HPDE6-E6E7 (cell line): ENCODE results near the gene FAM120A.
"Not testable (repeated sequence)": the region's sequence is repeated elsewhere in the genome, so short reads cannot be mapped to it uniquely, and the experiment has no call there.

Experiments used
- DNase-seq: peaks from one replicate; pipeline ENCODE4 v3.0.0; 2011; ENCODE audit warnings: missing footprints; ENCODE audit errors: extremely low spot score

FAM120A gene

GRCh38 chr9:93450945-93451815 is at the start of gene FAM120A:
FAM120A (plus strand) TSS chr9:93451685; CDS start chr9:93451916, 231 bp downstream.
- peak; percentile 70 for DNase-seq

GRCh38 chr9:93406371-93406770 is 45.1 kb upstream of the FAM120A start:
- DNase-seq: no peak

- no peak for DNase-seq
Measured at GRCh38 chr9:93413530-93413929, 38.0 kb upstream of the FAM120A start.

- no peak for DNase-seq
Measured at GRCh38 chr9:93415176-93415690, 36.3 kb upstream of the FAM120A start.

- no peak for DNase-seq
Measured at GRCh38 chr9:93416530-93417235, 34.8 kb upstream of the FAM120A start.

GRCh38 chr9:93417538-93417937 is 33.9 kb upstream of the FAM120A start:
- no peak for DNase-seq

GRCh38 chr9:93419023-93419422 is 32.5 kb upstream of the FAM120A start:
- DNase-seq: no peak

- DNase-seq: no peak
Measured at GRCh38 chr9:93422977-93423616, 28.4 kb upstream of the FAM120A start.

- no peak for DNase-seq
Measured at GRCh38 chr9:93427655-93428379, 23.7 kb upstream of the FAM120A start.

GRCh38 chr9:93431539-93432105 is 19.9 kb upstream of the FAM120A start:
- no peak for DNase-seq

GRCh38 chr9:93432964-93433363 is 18.5 kb upstream of the FAM120A start:
- no peak for DNase-seq

GRCh38 chr9:93434056-93434455 is 17.4 kb upstream of the FAM120A start:
- no peak for DNase-seq

GRCh38 chr9:93435386-93435785 is 16.1 kb upstream of the FAM120A start:
- DNase-seq: no peak

- no peak for DNase-seq
Measured at GRCh38 chr9:93436218-93436617, 15.3 kb upstream of the FAM120A start.

- DNase-seq: no peak
Measured at GRCh38 chr9:93436655-93437407, 14.7 kb upstream of the FAM120A start.

GRCh38 chr9:93437996-93438395 is 13.5 kb upstream of the FAM120A start:
- DNase-seq: no peak

GRCh38 chr9:93439301-93439700 is 12.2 kb upstream of the FAM120A start:
- not testable (repeated sequence) for DNase-seq

GRCh38 chr9:93440896-93441580 is 10.4 kb upstream of the FAM120A start:
- no peak for DNase-seq

GRCh38 chr9:93446073-93446472 is 5.4 kb upstream of the FAM120A start:
- DNase-seq: no peak

- no peak for DNase-seq
Measured at GRCh38 chr9:93447655-93448054, 3.8 kb upstream of the FAM120A start.
